Endodermal cell (in vitro differentiated cells): ENCODE measurements around the gene DPY30. TPM values are rescaled to one million over a fixed set of nuclear protein-coding genes. Genes with fewer than 3 reads are reported as not detected.

Source experiments
- DNase-seq: peaks from one replicate; pipeline ENCODE4 v3.0.0-alpha.2; 2017
- H3K27ac ChIP-seq: 2 replicates; pipeline ENCODE4 v1.5.1; 2013; ENCODE audit warnings: mild to moderate bottlenecking, low read depth, low read length, moderate library complexity
- H3K27me3 ChIP-seq: 2 replicates; pipeline ENCODE4 v1.6.1; 2013; ENCODE audit warnings: mild to moderate bottlenecking, low read length, moderate library complexity; ENCODE audit not compliant: insufficient read depth, control insufficient read depth, poor library complexity, severe bottlenecking
- H3K36me3 ChIP-seq: 2 replicates; pipeline ENCODE4 v1.7.0; 2013; ENCODE audit warnings: mild to moderate bottlenecking, low read length, moderate library complexity; ENCODE audit not compliant: control insufficient read depth, insufficient read depth
- H3K4me1 ChIP-seq: one replicate; pipeline ENCODE4 v1.7.0; 2013; ENCODE audit warnings: low read length; ENCODE audit not compliant: control insufficient read depth, insufficient read depth
- H3K4me3 ChIP-seq: 2 replicates; pipeline ENCODE4 v1.5.1; 2013; ENCODE audit warnings: mild to moderate bottlenecking, low read length, moderate library complexity
- H3K9ac ChIP-seq: 2 replicates; pipeline ENCODE4 v1.6.1; 2013; ENCODE audit warnings: mild to moderate bottlenecking, low read length, moderate library complexity; ENCODE audit not compliant: poor library complexity, severe bottlenecking; ENCODE audit errors: extremely low read depth
- H3K9me3 ChIP-seq: 2 replicates; pipeline ENCODE4 v1.6.1; 2013; ENCODE audit warnings: mild to moderate bottlenecking, low read length, moderate library complexity; ENCODE audit not compliant: control insufficient read depth
- H3K27ac Mint-ChIP-seq: 2 replicates; pipeline ENCODE4 v1.8.0; 2020; ENCODE audit warnings: mixed read lengths
- H3K27me3 Mint-ChIP-seq: 2 replicates; pipeline ENCODE4 v1.8.0; 2021; ENCODE audit warnings: mild to moderate bottlenecking, mixed read lengths; ENCODE audit not compliant: insufficient read depth
- H3K36me3 Mint-ChIP-seq: 2 replicates; pipeline ENCODE4 v1.8.0; 2020; ENCODE audit warnings: low read depth, mixed read lengths
- H3K4me1 Mint-ChIP-seq: 2 replicates; pipeline ENCODE4 v1.8.0; 2020; ENCODE audit warnings: mixed read lengths
- H3K4me3 Mint-ChIP-seq: 2 replicates; pipeline ENCODE4 v1.8.0; 2020; ENCODE audit warnings: mild to moderate bottlenecking, moderate library complexity, mixed read lengths
- H3K9me3 Mint-ChIP-seq: 2 replicates; pipeline ENCODE4 v1.8.0; 2020; ENCODE audit warnings: mild to moderate bottlenecking, mixed read lengths
- CTCF ChIP-seq: fragments of 200-600 bp; sonication (generic); conservative IDR thresholded peaks from 2 replicates; pipeline ENCODE4 v1.5.0; 2021; ENCODE audit warnings: antibody characterized with exemption, mild to moderate bottlenecking
- WGBS, 2 experiments: methylation state at CpG; one replicate each; pipeline versions ENCODE4 v1.1.5 to v1.1.7; 2013; ENCODE audit warnings: missing lambda C conversion rate in 2 of 2, mixed read lengths in 1 of 2; ENCODE audit not compliant: insufficient coverage in 1 of 2, insufficient read length in 1 of 2; 5-methylcytosine and 5-hydroxymethylcytosine counted together
- total RNA-seq, 2 donors: library from RNA; stranded (reverse); fragmentation: NEBNext Ultra II Directional in 1 of 2; extraction: Animal tissue kit (Norgen Biotek cat#: 25700) in 1 of 2; gene quantifications; 2 replicates in 1 of 2; 3 replicates in 1 of 2; pipeline ENCODE4 v1.2.1, GENCODE V29; 2021

The DPY30 gene
- total RNA-seq, 2 donors from 2014 or later, result 146 to 173 TPM

- Histone ChIP-seq H3K27me3 (no peaks in the 10 kb centered on the region), H3K27ac (no peak overlapping the region), H3K9ac (no peak overlapping the region), H3K4me3 (no peak overlapping the region), H3K9me3 (no peaks in the 10 kb centered on the region), H3K36me3 (peaks cover 3% of the 10 kb centered on the region), H3K4me1 (peaks cover 3% of the 10 kb centered on the region)
- Mint-ChIP-seq H3K36me3 (peaks cover 6% of the 10 kb centered on the region), H3K27ac (no peak overlapping the region), H3K27me3 (no peaks in the 10 kb centered on the region), H3K4me1 (peaks cover 23% of the 10 kb centered on the region), H3K9me3 (no peaks in the 10 kb centered on the region), H3K4me3 (no peak overlapping the region)
- TF ChIP-seq CTCF, result no peak
- WGBS, 2 experiments, result 98 to 100% methylated on average over 1 to 2 of the region's 2 CpGs
- DNase-seq, result no peak
These were observed 35.8 kb downstream of the DPY30 start for GRCh38 chr2:32003791-32004190.

GRCh38 chr2:32002406-32002805 is 37.2 kb downstream of the DPY30 start:
- Histone ChIP-seq H3K4me1 (no peaks in the 10 kb centered on the region), H3K9ac (no peak overlapping the region), H3K27ac (no peak overlapping the region), H3K4me3 (no peak overlapping the region), H3K9me3 (no peaks in the 10 kb centered on the region), H3K36me3 (peaks cover 3% of the 10 kb centered on the region), H3K27me3 (no peaks in the 10 kb centered on the region)
- Mint-ChIP-seq H3K36me3 (peaks cover 6% of the 10 kb centered on the region), H3K27ac (no peak overlapping the region), H3K9me3 (no peaks in the 10 kb centered on the region), H3K4me3 (no peak overlapping the region), H3K4me1 (peaks cover 19% of the 10 kb centered on the region), H3K27me3 (no peaks in the 10 kb centered on the region)
- no peak for DNase-seq
- 96 to 100% methylated on average over 1 to 2 of the region's 3 CpGs for WGBS, 2 experiments
- TF ChIP-seq CTCF, result no peak

GRCh38 chr2:31999438-31999837 is 40.2 kb downstream of the DPY30 start:
- Histone ChIP-seq H3K4me3 (no peak overlapping the region), H3K4me1 (no peaks in the 10 kb centered on the region), H3K9ac (no peak overlapping the region), H3K9me3 (no peaks in the 10 kb centered on the region), H3K27me3 (no peaks in the 10 kb centered on the region), H3K27ac (no peak overlapping the region), H3K36me3 (peaks cover 3% of the 10 kb centered on the region)
- no peak for DNase-seq
- TF ChIP-seq CTCF, result no peak
- Mint-ChIP-seq H3K4me3 (no peak overlapping the region), H3K4me1 (peaks cover 8% of the 10 kb centered on the region), H3K27me3 (no peaks in the 10 kb centered on the region), H3K9me3 (no peaks in the 10 kb centered on the region), H3K27ac (no peak overlapping the region), H3K36me3 (peaks cover 6% of the 10 kb centered on the region)
- 90 to 93% methylated on average over 3 to 4 of the region's 4 CpGs for WGBS, 2 experiments
